Fibroblast of mammary gland (primary cell): ENCODE data around the gene LNX2.

ENCODE experiments used
- DNase-seq: peaks from one replicate; pipeline ENCODE4 v3.0.0-alpha.2; 2010; ENCODE audit warnings: low read depth
- H3K4me3 ChIP-seq: 2 replicates; pipeline ENCODE4 v1.5.1; 2011; ENCODE audit warnings: low read depth, mild to moderate bottlenecking, low read length, moderate library complexity; ENCODE audit not compliant: control insufficient read depth
- TF ChIP-seq, protein P1 (sequence below): conservative IDR thresholded peaks from 2 replicates; pipeline ENCODE4 v1.5.1; 2011; ENCODE audit warnings: low read depth, low read length, inconsistent platforms; ENCODE audit not compliant: control insufficient read depth, insufficient read depth

LNX2 gene

DNA sequence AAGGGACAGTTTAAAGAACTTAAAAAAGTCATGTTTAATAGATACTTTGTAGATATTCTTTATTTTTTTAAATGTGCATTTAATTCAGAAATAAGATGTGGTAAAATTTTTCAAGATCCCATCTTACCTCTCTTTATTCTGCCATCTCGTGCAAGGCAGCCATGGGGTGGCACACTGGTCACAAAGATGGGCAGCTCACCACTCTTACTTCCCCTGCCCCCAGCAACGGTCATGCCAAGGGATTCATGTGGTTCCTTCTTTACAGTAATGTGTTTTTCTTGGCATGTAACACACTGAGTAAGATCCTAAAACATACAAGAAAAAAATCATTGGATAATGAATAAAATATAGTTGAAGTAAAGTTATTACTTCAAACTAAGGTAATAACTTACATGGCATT, 64.2 kb downstream of the LNX2 start:
- no peak overlapping the region for H3K4me3 ChIP-seq
- TF ChIP-seq, protein P1, sequence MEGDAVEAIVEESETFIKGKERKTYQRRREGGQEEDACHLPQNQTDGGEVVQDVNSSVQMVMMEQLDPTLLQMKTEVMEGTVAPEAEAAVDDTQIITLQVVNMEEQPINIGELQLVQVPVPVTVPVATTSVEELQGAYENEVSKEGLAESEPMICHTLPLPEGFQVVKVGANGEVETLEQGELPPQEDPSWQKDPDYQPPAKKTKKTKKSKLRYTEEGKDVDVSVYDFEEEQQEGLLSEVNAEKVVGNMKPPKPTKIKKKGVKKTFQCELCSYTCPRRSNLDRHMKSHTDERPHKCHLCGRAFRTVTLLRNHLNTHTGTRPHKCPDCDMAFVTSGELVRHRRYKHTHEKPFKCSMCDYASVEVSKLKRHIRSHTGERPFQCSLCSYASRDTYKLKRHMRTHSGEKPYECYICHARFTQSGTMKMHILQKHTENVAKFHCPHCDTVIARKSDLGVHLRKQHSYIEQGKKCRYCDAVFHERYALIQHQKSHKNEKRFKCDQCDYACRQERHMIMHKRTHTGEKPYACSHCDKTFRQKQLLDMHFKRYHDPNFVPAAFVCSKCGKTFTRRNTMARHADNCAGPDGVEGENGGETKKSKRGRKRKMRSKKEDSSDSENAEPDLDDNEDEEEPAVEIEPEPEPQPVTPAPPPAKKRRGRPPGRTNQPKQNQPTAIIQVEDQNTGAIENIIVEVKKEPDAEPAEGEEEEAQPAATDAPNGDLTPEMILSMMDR, result peak; percentile 12
- DNase-seq, result peak; percentile 83

DNA sequence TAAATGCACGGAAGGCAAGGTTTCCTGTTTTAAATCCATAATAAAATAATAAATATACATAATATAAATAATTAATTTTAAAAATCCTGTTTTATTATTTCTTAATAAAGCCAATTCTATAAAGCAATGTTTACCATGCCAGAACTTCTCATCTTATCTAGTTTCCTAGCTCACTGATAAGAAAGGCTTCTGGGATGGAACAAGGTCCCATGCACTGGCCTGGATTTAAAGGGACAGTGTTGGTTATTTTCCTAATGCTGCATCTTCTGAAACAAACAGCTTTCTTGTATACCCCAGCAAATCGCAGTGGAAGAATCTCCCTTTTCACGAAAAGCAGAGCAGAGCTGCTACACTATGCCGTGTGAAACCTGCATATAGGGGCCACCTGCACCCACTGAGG, 68.8 kb downstream of the LNX2 start:
- TF ChIP-seq, protein P1, result no peak
- H3K4me3 ChIP-seq, result no peak overlapping the region
- no peak for DNase-seq

DNA sequence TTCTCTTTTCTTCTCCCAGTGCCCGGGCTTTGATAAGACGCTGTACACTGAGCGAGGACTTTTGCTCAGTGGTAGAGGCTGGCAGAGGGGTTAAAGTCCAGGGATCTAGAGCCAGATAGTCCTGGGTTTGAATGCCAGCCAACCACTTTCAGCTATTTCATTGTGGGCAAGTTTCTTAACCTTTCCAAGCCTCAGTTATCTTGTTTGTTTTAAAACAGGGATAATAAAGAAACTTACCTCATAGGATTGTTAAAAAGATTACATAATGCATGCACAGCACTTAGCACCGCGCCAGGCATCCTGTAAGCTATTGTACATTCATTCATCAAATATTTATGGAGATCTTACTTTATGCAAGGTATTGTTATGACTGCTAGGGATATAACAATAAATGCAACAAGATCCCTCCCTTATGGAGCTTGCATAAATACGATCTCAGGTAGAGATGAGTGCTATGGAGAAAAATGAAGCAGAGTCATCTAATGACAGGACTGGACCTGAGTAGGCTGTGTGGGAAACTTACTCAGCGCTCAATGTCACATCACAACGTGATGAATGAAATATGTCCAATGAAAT, 70.8 kb downstream of the LNX2 start:
- H3K4me3 ChIP-seq, result no peak overlapping the region
- TF ChIP-seq, protein P1, result no peak
- no peak for DNase-seq

DNA sequence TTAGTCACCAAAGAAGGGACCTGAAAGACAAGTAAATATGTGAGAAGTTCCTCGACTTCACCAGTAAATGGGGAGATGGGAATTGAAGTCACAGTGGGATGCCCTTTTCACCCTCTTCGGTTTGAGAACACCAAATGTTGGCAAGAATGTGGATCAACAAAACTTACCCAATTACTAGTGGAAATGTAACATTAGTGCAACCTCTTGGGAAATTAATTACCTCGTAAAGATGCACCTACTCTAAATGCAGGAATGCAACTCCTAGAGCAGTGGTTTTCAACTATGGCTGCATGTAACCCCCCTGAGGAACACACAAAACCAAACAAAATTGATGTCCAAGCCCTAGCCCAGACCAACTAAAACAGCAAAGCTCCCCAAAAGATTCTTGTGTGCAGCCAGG, 78.1 kb downstream of the LNX2 start:
- DNase-seq, result no peak
- TF ChIP-seq, protein P1, result no peak
- no peak overlapping the region for H3K4me3 ChIP-seq

DNA sequence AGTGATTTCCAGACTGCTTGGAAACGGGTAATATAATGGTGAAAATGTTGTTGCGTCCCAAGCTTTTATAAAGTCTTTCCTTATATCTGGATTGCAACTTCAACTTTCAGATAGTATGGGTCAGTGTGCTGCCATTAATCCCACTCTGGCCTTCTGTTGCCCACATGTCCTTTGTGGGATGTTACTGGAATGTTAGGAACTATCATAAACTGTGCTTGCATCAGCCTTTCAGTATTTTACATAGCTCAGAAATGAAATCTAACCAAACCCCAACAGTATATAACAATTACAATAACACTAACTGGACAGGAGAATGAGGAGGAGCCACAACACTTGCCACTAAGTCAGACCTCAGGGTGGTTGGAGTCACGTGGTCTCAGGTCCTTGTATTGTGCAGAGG, 78.9 kb downstream of the LNX2 start:
- no peak for DNase-seq
- TF ChIP-seq, protein P1, result no peak

DNA sequence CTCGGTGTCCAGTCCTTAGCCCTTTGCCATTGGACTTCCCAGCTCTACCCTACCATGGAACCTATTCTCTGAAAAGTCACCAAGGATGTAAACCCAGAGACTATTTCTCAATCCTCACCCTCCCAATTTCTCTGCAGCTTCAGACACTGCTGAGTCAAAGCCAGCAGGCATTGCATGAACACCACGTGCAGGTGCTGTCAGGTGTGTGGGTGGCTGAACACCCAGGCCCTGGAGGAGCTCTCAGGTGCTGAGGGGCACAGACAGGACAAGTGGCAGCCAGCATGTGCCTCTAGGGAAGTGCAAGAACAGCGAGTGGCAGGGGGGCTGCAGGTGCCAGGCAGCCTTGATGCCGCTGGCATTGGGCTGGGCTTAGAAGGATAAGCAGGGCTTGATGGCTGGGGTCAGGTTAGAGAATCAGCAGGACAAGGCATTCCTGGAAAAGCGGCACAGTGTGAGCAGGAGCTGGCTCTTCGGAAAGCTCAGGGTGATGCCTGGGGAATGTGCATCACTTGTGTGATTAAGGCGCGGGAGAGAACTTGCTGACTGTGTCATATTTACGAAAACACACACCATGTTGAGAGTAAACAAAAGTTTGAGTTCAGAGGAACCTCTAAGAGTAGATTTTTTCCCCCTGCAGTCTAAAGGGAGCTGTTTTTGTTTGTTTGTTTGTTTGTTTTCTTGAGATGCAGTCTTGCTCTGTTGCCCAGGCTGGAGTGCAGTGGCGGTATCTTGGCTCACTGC, 83.8 kb downstream of the LNX2 start:
- TF ChIP-seq, protein P1, result no peak
- no peak for DNase-seq

More for the DNA sequence above, 78.9 kb downstream of the LNX2 start:
- H3K4me3 ChIP-seq, result no peak overlapping the region

DNA sequence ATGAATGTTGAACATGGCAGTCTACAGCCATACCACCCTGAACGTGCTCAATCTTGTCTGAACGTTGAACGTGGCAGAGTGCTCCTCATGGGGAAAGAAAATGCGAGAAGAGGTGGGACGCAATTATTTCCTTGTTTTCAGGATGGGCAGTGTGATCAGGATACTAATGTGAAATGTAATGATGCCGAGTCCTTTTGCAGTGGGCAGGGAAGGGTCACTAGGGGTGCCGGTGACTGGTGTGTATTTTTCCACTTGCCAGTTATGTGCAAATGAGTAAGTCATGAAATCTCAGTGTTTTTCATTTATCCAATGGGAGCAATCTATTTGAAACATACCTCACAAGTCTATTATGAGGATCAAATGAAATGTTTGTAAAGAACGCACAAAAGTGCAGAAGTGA, 84.8 kb downstream of the LNX2 start:
- TF ChIP-seq, protein P1, result no peak
- no peak for DNase-seq
- H3K4me3 ChIP-seq, result no peak overlapping the region

More for the DNA sequence above, 83.8 kb downstream of the LNX2 start:
- no peak overlapping the region for H3K4me3 ChIP-seq
